KOPT-K1 (cell line): Measurements from ENCODE around the gene CLRN3.

Experiments
- H3K27ac ChIP-seq: fragments of 200-600 bp; sonication (generic); 2 replicates; pipeline ENCODE4 v1.5.1; 2016; ENCODE audit warnings: antibody characterized with exemption, mild to moderate bottlenecking, low read depth, low read length; ENCODE audit not compliant: poor library complexity, severe bottlenecking
- H3K36me3 ChIP-seq: fragments of 200-600 bp; sonication (generic); 2 replicates; pipeline ENCODE4 v1.5.1; 2017; ENCODE audit warnings: antibody characterized with exemption, mild to moderate bottlenecking, low read length, moderate library complexity; ENCODE audit not compliant: insufficient read depth
- H3K9me3 ChIP-seq: fragments of 200-600 bp; sonication (generic); 2 replicates; pipeline ENCODE4 v1.5.1; 2017; ENCODE audit warnings: antibody characterized with exemption, low read length, mild to moderate bottlenecking; ENCODE audit not compliant: insufficient read depth, poor library complexity, severe bottlenecking

CLRN3 gene

DNA sequence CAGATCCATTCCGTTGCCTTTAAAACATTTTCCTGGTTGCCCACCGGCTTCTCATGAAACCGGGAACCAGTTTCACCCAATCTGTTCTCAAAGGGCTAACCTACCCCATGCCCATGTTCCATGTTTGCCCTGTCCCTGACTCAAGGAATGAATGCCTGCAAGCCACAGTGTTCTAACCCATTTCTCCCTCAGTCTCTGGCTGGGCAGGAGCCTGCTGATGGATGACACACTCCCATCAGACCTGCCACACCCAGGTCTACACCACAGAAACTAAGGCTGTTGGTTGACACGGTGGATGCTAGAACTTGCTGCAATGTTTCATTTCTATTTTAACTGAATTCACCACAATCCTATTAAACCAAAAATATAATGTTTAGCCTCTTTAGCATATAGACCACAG lies 15.6 kb downstream of the CLRN3 start:
- no peak overlapping the region for H3K27ac ChIP-seq

GRCh38 chr10:127875916-127876315 lies 16.8 kb downstream of the CLRN3 start:
- H3K9me3 ChIP-seq: no peaks in the 10 kb centered on the region
- no peak overlapping the region for H3K27ac ChIP-seq
- no peaks in the 10 kb centered on the region for H3K36me3 ChIP-seq

More for the DNA sequence above, 15.6 kb downstream of the CLRN3 start:
- no peaks in the 10 kb centered on the region for H3K36me3 ChIP-seq
- no peaks in the 10 kb centered on the region for H3K9me3 ChIP-seq

DNA sequence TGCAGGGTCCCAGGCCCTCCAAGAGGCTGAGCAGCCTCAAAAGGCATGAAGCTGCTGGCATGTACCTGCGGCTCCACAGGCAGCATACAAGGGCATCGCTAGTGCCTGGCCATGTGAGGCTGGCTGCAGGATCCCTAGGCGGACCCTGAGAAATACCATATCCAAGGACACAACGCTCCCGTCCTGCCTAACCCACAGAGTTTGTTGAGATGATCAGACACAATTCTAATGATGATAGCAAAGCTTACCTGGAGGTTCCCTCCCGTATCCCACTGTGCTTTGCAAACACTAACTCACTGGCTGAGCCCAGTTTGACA lies 17.3 kb downstream of the CLRN3 start:
- Histone ChIP-seq H3K36me3 (no peaks in the 10 kb centered on the region), H3K27ac (no peak overlapping the region), H3K9me3 (no peaks in the 10 kb centered on the region)

DNA sequence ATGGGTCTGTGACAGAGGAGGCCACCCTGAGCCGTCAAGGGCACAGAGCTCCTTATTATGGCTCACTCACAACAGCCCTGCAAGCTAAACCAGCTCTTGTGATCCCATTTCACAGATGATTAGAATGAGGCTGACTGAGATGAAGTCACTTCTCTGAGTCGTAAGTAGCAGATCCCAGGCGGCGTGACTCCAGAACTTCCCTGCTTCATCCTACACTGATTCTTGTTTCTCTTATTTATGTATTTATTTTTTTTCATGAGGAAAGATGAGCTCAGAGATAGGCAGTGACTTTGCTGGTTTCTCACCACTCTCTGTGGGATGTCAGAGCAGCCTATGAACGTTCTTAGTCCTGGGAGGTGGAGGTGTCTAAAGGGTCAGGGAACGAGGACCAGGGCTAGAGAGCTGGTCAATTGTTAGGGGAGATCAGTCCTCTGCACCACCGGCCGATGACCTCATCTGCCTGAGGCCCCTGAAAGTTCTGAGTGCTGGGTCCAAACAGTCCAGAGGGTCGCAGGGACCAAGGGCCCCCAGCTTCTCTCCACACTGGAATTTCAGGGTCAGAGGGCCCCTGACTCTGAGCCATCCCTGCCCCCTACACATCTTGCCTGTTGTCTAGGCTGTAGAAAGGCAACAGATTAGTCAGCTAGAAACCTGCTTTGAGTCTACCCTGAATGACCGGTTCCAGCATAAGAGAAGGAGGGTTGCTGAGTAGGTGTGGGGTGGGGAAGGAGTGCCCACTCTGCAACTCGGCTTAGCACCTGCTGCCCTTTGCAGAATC lies 17.9 kb downstream of the CLRN3 start:
- Histone ChIP-seq H3K27ac (no peak overlapping the region), H3K9me3 (no peaks in the 10 kb centered on the region), H3K36me3 (no peaks in the 10 kb centered on the region)

DNA sequence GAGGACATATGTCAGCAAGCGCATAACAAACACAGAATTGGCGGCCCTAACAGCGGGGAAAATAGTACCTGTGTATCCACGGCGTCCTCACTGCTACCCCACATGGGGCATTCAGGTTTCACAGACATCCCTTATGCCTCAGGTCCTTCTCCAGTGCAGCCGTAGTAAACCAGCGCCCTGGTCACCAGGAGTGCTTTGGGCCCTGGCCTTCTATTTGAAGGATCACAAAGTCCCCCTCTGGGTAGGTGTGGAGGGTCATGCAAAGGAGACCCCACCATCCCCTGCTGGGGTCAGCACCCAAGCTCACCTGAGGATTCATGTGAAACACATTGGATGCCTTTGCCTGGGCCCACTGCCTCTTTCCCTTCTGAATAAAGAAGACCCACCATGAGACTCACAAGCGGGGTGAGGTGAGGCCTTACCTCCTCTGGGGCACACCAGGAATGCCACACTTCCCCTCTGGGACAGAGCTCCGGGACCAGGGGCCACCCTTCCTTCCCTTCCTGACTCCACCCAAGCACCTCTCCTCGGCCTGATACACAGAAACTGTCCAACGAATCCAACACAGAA lies 18.8 kb downstream of the CLRN3 start:
- Histone ChIP-seq H3K9me3 (no peaks in the 10 kb centered on the region), H3K27ac (no peak overlapping the region), H3K36me3 (no peaks in the 10 kb centered on the region)

- Histone ChIP-seq H3K27ac (no peak overlapping the region), H3K9me3 (no peaks in the 10 kb centered on the region)
These were observed 19.7 kb downstream of the CLRN3 start for GRCh38 chr10:127872871-127873600.

GRCh38 chr10:127872011-127872761 lies 20.6 kb downstream of the CLRN3 start:
- no peak overlapping the region for H3K27ac ChIP-seq
- no peaks in the 10 kb centered on the region for H3K9me3 ChIP-seq
- H3K36me3 ChIP-seq: no peaks in the 10 kb centered on the region

More at GRCh38 chr10:127872871-127873600, 19.7 kb downstream of the CLRN3 start:
- H3K36me3 ChIP-seq: no peaks in the 10 kb centered on the region

DNA sequence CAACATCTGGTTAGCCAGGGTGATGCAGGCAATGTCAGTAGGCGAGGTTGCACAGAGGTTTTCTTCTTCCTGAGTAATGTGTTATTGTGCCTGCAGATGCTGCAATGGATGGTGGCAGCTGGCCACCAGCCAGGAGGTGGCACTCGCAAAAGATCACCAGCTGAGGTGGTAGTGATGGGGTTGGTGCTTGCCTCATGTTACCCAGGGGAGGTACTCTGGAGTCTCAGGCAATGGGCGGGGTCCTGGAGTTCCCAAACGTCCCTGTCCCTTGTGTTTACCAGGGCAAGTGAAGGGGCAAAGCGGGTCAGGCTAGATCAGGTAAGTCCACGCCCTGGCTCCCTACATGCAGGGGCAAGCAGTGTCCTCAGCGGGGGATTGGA lies 21.1 kb downstream of the CLRN3 start:
- Histone ChIP-seq H3K27ac (no peak overlapping the region), H3K36me3 (no peaks in the 10 kb centered on the region), H3K9me3 (no peaks in the 10 kb centered on the region)

DNA sequence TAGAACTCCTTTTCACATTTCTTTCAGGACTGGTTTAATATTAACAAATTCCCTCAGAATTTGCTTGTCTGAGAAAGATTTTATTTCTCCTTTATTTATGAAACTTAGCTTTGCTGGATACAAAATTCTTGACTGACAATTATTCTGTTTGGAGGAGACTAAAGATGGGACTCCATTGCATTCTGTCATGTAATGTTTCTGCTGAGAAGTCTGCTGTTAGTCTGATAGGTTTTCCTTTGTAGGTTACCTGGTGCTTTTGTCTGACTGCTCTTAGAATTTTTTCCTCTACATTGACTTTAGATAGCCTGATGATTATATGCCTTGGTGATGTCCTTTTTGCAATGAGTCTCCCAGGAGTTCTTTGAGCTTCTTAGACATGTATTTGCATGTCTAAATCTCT lies 23.4 kb downstream of the CLRN3 start:
- no peak overlapping the region for H3K27ac ChIP-seq
- no peaks in the 10 kb centered on the region for H3K36me3 ChIP-seq
- no peaks in the 10 kb centered on the region for H3K9me3 ChIP-seq

DNA sequence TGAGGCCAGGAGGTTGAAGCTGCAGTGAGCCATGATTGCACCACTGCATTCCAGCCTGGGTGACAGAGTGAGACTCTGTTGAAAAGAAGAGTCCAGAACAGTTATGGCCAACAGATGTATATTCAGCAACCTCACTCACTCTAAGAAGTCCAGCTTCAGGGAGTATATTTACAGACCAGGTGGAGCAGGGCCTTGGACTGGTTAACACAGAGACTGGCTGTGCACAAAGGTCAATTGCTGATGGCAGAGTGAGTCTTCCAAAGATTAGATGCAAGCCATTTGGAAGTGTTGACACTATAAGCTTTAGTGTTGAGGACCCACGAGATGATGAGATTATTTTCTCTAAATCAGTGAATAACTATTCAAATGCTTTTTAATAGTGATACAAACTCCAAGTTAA lies 24.9 kb downstream of the CLRN3 start:
- Histone ChIP-seq H3K36me3 (no peaks in the 10 kb centered on the region), H3K27ac (no peak overlapping the region), H3K9me3 (no peaks in the 10 kb centered on the region)

GRCh38 chr10:127866276-127867013 lies 26.3 kb downstream of the CLRN3 start:
- H3K9me3 ChIP-seq: no peaks in the 10 kb centered on the region
- no peaks in the 10 kb centered on the region for H3K36me3 ChIP-seq
- H3K27ac ChIP-seq: no peak overlapping the region

- H3K36me3 ChIP-seq: no peaks in the 10 kb centered on the region
- no peak overlapping the region for H3K27ac ChIP-seq
- no peaks in the 10 kb centered on the region for H3K9me3 ChIP-seq
These were observed 29.4 kb downstream of the CLRN3 start for GRCh38 chr10:127863231-127863825.

DNA sequence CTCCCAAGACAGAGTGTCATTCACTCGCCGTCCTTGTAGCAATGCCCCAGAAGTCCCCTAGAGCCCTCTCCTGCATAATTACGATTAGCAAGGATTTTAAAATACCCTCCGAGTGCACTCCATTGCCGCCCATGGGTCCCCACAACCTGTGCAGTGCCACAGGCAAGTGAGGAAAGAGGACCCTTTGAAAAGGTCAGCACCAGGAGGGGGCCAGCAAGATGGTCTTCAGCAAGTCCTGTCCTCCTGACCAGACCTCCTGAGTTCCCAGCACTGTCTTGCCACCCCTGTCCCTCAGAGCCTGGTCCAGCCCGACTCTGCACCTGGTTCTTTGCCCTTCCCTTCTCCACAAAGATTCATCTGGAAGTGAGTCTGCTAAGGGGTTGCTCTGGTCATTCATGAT lies 32.1 kb downstream of the CLRN3 start:
- no peaks in the 10 kb centered on the region for H3K36me3 ChIP-seq
- H3K27ac ChIP-seq: no peak overlapping the region
- H3K9me3 ChIP-seq: no peaks in the 10 kb centered on the region

GRCh38 chr10:127855976-127856375 lies 36.8 kb downstream of the CLRN3 start:
- Histone ChIP-seq H3K36me3 (no peaks in the 10 kb centered on the region), H3K27ac (no peak overlapping the region), H3K9me3 (no peaks in the 10 kb centered on the region)
